Right lobe of liver (tissue), 6 donors: ENCODE results near the gene SPP1. TPM values are rescaled to one million over a fixed set of nuclear protein-coding genes. Genes with fewer than 3 reads are reported as not detected.
"Not testable (repeated sequence)": the region's sequence is repeated elsewhere in the genome, so short reads cannot be mapped to it uniquely, and the experiment has no call there.

Experiments used
- ATAC-seq, 4 donors: fragments of 200-7000 bp; cut with Tn5 transposase; one replicate each; pipeline ENCODE4 v1.9.1; 2020; ENCODE audit warnings: mild to moderate bottlenecking in 4 of 4, moderate library complexity in 4 of 4
- DNase-seq, 3 donors: peaks; one replicate each; pipeline ENCODE4 v3.0.0-alpha.2; 2020
- H3K27ac ChIP-seq, 3 donors: fragments of 200-600 bp; one replicate each; pipeline ENCODE4 v1.8.0; 2022
- H3K27me3 ChIP-seq, 2 donors: fragments of 200-600 bp; one replicate each; pipeline ENCODE4 v1.8.0; 2022
- H3K36me3 ChIP-seq, 4 donors: fragments of 200-600 bp; sonication (generic) in 1 of 4; one replicate each; pipeline versions ENCODE4 v1.5.1 to v1.8.0; 2017 to 2022; ENCODE audit warnings: control low read depth in 1 of 4
- H3K4me1 ChIP-seq, 4 donors: fragments of 200-600 bp; sonication (generic) in 1 of 4; one replicate each; pipeline versions ENCODE4 v1.5.1 to v1.8.0; 2017 to 2022; ENCODE audit warnings: control low read depth in 1 of 4
- H3K4me3 ChIP-seq, 3 donors: fragments of 200-600 bp; one replicate each; pipeline ENCODE4 v1.8.0; 2022
- H3K9me3 ChIP-seq, 4 donors: fragments of 200-600 bp; sonication (generic) in 1 of 4; one replicate each; pipeline versions ENCODE4 v1.5.1 to v1.8.0; 2017 to 2022; ENCODE audit warnings: control low read depth in 1 of 4
- CTCF ChIP-seq, 4 donors: fragments of 200-600 bp in 3 of 4; fragments of 450-650 bp in 1 of 4; IDR thresholded peaks; one replicate each; pipeline versions ENCODE4 v1.5.1 to v1.8.0; 2016 to 2022; ENCODE audit warnings: antibody characterized with exemption in 4 of 4, mild to moderate bottlenecking in 2 of 4
- POLR2A ChIP-seq: fragments of 450-650 bp; IDR thresholded peaks from one replicate; pipeline ENCODE4 v1.6.1; 2017; ENCODE audit warnings: antibody characterized with exemption, mild to moderate bottlenecking
- WGBS: methylation state at CpG from one replicate; pipeline ENCODE4 v1.1.6; 2018; ENCODE audit warnings: low coverage, low lambda C conversion rate; ENCODE audit not compliant: insufficient coverage; ENCODE audit errors: missing lambda C conversion rate; 5-methylcytosine and 5-hydroxymethylcytosine counted together
- intact Hi-C, 2 donors: fragments of 100-400 bp; cut with DNase I; formaldehyde crosslinking; loops; one replicate each; pipeline versions ENCODE4 v1.11.2 to v1.14.1; 2022
- total RNA-seq, 6 experiments: library from RNA; depleted of rRNA in 2 of 6; stranded (reverse); fragments of >200 nt in 2 of 6; fragmentation: NEBNext Ultra II Directional in 3 of 6; extraction: Animal tissue kit (Norgen Biotek cat#: 25700) in 3 of 6; gene quantifications; one replicate each; pipeline versions ENCODE4 v1.1.0 to v1.2.4, GENCODE V29; 2016 to 2023
- donor health status: DM: no; HTN: yes; CAD: no.
- donor health status: DM: no; HTN: no; CAD: no.
- donor health status: DM: no; HTN: no; CAD: no.
- donor health status: DM: no; HTN: yes; CAD: no.
- donor health status: DM: no; HTN: yes; CAD: no.

SPP1 gene
- total RNA-seq, 6 experiments from 2014 or later, result 6.0 to 240 (median 15.5) TPM

- 38% methylated on average over 3 of the region's 3 CpGs for WGBS
- ATAC-seq, result no peak
- Histone ChIP-seq H3K36me3 (no peaks in the 10 kb centered on the region), H3K27me3 (no peaks in the 10 kb centered on the region), H3K4me1 (no peaks in the 10 kb centered on the region), H3K9me3 (no peaks in the 10 kb centered on the region), H3K27ac (no peak overlapping the region), H3K4me3 (no peak overlapping the region)
- intact Hi-C loops, result no loop called here
- no peak for TF ChIP-seq CTCF (IDR thresholded peaks at IDR 0.05)
- no peak for TF ChIP-seq POLR2A
- DNase-seq, result no peak
Measured at GRCh38 chr4:87995435-87995834, 19.9 kb downstream of the SPP1 start.

GRCh38 chr4:87999191-87999691, 23.7 kb downstream of the SPP1 start:
- no CpG with 5 or more reads among the region's 2 CpGs for WGBS

GRCh38 chr4:88001871-88002270, 26.4 kb downstream of the SPP1 start:
- intact Hi-C loops, result no loop called here
- ATAC-seq, result no peak
- DNase-seq, result no peak

More at GRCh38 chr4:87999191-87999691, 23.7 kb downstream of the SPP1 start:
- H3K27ac ChIP-seq, H3K36me3 ChIP-seq, intact Hi-C loops, H3K4me3 ChIP-seq, H3K9me3 ChIP-seq, H3K27me3 ChIP-seq, H3K4me1 ChIP-seq, DNase-seq, ATAC-seq: not testable (repeated sequence)

GRCh38 chr4:88002786-88003185, 27.3 kb downstream of the SPP1 start:
- TF ChIP-seq CTCF (IDR thresholded peaks at IDR 0.05) (no peak), POLR2A (no peak)
- intact Hi-C loops, result no loop called here
- 46% methylated on average over 4 of the region's 4 CpGs for WGBS

More at GRCh38 chr4:88001871-88002270, 26.4 kb downstream of the SPP1 start:
- H3K27me3 ChIP-seq, result no peaks in the 10 kb centered on the region
- no peaks in the 10 kb centered on the region for H3K9me3 ChIP-seq
- no peaks in the 10 kb centered on the region for H3K4me1 ChIP-seq
- WGBS, result 73% methylated on average over 3 of the region's 3 CpGs
- H3K36me3 ChIP-seq, result no peaks in the 10 kb centered on the region
- TF ChIP-seq CTCF (IDR thresholded peaks at IDR 0.05), result no peak
- TF ChIP-seq POLR2A, result no peak
- no peak overlapping the region for H3K27ac ChIP-seq
- no peak overlapping the region for H3K4me3 ChIP-seq

GRCh38 chr4:88003261-88003660, 27.7 kb downstream of the SPP1 start:
- Histone ChIP-seq H3K4me1 (no peaks in the 10 kb centered on the region), H3K27ac (no peak overlapping the region), H3K4me3 (no peak overlapping the region), H3K27me3 (no peaks in the 10 kb centered on the region), H3K36me3 (no peaks in the 10 kb centered on the region), H3K9me3 (no peaks in the 10 kb centered on the region)
- no peak for TF ChIP-seq POLR2A
- TF ChIP-seq CTCF (IDR thresholded peaks at IDR 0.05), result no peak
- no peak for DNase-seq
- 55% methylated on average over 3 of the region's 3 CpGs for WGBS
- no peak for ATAC-seq
- intact Hi-C loops, result no loop called here

More at GRCh38 chr4:88002786-88003185, 27.3 kb downstream of the SPP1 start:
- ATAC-seq, result no peak
- DNase-seq, result no peak
- H3K4me3 ChIP-seq, result no peak overlapping the region
- H3K27me3 ChIP-seq, result no peaks in the 10 kb centered on the region
- H3K4me1 ChIP-seq, result no peaks in the 10 kb centered on the region
- H3K36me3 ChIP-seq, result no peaks in the 10 kb centered on the region
- no peaks in the 10 kb centered on the region for H3K9me3 ChIP-seq
- H3K27ac ChIP-seq, result no peak overlapping the region
